Stimulated activated CD4-positive, alpha-beta T cell treated with anti-CD3 and anti-CD28 coated beads, Interleukin-4, amount 100 ng/mL, for 24 hours (primary cell): Measurements from ENCODE around the gene HVCN1.

Source experiments
- DNase-seq: peaks from one replicate; pipeline ENCODE4 v3.0.0-alpha.2; 2020

Gene HVCN1

DNA sequence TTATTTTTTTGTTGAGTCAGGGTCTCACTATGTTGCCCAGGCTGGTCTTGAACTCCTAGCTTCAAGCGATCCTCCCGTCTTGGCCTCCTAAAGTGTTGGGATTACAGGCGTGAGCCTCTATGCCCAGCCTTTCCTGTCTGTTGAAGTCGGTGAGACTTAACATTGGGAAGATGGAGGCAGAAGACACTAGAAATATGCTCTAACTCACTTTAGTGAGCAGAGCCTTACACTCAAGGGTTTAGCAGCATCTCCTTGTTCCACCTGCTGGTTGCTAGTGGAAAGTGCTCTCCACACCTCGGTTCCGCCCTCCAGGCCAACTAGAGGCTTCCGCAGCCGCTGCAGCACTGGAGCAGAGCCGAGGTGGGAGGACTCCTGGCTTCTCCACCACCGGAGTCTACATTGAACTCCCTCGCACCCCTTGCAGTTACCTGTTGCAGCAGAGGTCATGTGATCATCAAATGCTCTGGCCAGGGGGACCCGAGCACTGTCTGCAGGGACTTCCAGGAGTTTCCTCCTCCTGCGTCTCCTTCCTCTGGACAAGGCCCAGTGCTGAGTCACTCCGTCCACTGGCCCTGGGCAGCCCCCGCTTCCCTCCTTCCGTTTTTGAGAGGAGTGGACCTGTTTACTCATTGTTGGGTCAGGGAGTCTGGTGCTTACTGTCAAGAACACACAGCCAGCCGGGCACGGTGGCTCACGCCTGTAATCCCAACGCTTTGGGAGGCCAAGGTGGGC lies 9.4 kb upstream of the HVCN1 start:
- peak; percentile 81 for DNase-seq

DNA sequence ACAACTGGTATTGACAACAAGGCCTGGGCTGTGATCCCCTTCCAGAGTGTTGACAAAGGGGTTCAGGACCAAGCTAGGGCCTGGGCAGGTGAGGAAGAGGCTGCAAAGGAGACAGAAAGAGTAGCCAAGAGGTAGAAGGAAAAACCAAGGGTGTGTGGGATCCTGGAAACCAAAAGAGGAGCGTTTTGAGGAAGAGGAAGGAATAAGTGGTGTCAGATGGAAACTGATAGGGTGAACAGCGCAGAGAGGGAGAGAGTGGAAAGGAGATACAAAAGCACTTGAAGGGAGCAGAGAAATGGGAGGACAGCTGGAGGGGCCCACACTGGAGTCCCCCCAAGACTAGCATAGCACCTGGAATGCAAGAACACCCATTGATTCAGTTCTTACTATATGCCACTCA lies 8.3 kb upstream of the HVCN1 start:
- DNase-seq = no peak

DNA sequence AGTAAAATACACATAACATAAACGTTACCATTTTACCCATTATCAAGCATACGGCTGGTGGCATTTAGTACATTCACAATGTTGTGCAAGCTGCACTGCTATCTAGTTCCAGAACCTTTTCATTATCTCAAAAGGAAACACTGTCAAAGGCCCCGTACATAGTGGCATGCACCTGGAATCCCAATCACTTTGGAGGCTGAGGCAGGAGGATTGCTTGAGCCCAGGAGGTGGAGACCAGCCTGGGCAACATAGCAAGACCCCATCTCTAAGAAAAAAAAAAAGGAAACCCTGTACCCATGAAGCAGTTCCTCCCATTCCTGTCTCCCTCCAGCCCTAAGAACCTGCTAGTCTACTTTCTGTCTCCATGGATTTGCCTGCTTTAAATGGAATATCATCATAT lies 7.4 kb upstream of the HVCN1 start:
- no peak for DNase-seq

DNA sequence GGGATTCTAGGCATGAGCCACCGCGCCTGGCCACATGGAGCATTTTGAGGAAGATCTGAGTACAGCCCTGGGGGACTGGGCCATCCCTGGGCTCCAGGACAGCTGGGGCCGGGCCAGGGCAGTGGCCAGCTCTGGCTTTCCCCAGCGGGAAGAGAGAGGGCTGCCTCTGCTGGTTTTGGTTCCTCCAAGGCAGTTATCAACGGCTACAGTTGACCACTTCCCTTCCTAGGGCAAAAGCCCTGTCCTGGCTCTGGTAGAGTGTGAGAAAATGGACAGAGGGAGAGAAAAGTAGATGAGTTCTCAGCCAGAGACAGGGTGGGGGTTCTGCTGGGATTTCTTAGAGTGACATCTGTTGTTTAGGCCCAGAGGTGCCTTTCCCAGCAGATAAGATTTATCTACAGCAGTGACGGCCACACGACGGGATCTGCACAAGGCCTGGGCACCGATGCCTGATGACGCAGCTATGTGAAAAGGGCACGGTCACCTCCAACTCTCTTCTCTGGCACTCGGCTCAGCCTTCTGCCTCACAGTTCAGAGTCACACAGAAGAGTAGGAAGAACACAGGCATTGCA lies 5.5 kb upstream of the HVCN1 start:
- no peak for DNase-seq

DNA sequence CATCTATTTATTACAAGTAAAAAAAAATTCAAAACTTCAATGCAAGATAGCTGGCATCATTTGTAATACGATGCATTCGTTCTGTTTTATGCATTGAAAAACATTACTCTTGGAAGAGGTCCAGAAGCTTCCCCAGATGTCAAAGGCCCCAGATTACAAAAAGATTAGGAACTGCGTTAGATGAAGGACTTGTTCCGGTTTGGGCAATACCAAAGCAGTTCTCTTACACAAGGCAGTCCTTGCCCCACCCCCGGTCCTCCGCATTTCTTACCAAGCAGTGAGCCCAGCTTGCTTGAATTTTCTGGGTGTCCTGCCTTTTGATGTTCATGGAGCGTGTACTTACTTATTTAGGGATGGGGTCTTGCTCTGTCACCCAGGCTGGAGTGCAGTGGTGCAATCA lies 4.8 kb upstream of the HVCN1 start:
- no peak for DNase-seq

DNA sequence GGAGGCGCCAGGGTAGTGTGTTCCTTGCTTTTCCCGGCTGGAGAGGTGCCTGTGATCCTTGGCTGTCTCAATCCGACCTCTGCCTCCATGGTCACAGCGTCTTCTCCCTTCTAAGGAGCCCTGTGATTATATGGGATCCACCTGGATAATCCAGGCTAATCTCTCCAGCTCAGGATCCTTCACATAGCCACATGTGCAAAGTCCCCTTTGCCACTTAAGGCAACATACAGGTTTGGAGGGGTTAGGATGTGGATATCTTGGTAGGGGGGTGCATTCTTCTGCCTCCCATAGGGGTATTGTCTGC lies 1.2 kb upstream of the HVCN1 start:
- DNase-seq = no peak

DNA sequence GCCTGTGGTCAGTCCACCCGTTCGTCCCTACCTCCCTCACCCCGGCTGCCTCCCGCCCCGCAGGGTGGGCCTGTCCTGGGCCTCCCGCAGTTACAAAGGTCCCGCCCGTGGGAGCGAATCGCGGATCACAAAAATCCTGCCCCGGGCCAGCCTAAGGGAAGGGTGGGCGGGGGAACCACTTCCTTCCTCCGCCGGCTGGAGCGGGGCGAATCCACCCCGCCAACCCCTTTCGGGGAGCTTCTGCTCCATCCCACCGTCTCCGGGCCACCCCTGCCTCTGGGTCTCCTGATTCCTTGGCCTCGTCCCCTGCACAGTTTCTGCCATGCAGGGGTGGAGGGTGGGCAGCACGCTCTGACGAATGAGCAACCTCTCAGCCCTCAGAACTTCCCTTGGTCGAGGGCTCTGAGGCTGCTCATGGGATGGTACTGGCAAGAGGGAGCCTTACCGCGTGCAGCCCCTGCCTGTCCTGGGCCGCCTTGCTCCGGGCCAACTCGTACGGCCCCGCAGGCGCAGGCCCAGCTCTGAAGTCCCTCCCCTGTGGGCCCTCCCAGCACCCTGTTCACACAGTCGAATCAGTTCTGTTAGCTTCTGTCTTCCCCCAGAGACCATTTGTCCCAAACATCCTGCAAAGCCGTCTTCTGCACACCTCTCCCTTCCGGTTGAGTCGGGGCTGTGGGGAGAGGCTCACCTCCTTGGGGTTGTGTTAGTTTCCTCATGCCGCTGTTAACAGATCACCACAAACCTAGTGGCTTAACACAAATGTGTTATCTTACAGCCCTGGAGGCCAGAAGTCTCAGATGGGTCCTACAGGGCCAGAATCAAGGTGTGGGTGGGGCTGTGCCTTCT lies 589 bp upstream of the HVCN1 start:
- peak; percentile 36 for DNase-seq

DNA sequence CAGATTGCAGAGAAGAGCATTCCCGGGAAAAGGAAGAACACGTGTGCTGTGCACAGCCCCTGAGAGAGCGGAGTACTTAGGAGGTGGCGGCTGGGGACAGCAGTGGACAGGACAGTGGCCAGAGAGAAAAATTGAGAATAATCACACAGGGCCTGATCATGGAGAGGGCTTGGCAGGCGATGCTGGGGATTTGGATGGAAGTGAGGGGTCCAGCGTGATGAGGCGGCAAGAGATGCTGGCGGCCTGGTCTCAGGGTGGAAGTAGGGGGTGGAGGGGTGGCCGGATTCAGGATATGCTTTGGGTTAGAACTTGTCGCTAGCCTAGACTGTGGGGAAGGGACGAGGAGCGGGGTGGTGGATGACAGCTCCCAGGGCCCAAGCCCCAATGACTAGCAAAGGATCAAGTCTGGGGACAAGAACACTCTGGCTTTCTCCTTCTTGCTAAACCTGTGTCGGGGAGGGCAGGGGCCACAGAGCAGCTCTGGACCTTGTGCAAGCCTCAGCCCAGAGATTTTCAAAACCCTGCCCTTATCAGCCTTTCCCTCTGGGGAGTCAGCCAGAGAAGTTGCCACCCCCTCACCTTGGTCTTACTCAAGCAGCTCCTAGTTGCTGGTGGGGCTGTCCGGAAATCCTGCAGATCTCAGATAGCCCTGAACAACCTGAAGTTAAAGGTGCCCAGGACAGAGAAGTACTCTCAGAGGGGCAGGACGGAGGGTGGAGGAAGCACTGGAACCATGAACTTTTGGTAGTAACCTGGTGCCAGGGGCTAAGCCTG lies 1.3 kb downstream of the HVCN1 start:
- no peak for DNase-seq

DNA sequence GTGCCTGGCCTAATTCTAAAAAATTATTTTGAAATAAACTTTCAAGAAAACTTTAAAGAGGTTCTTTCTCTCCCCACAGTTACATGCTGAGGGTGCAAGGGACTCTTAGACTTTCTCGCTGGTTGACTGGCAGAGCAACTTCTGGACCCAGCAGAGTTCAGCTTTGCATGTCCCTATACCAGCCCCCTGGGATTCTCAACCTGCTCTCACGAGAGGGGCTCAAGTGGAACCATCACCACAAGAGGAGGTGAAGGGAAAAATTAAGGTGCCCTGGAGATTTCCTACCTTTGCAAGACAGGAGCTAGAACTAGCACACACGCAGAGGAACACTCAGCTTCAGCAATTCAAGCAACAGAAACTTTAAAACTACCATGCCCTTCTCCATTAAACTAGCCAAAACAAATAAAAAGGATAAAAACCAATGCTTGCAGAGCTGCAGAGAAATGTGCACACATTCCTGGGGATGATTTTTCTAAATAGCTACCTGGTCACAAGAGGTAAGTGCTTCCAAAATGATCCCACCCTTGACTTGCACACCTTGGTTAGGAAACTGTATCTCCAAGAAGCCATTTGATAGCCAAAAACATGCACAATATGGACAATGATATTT lies 2.5 kb downstream of the HVCN1 start:
- DNase-seq = no peak

DNA sequence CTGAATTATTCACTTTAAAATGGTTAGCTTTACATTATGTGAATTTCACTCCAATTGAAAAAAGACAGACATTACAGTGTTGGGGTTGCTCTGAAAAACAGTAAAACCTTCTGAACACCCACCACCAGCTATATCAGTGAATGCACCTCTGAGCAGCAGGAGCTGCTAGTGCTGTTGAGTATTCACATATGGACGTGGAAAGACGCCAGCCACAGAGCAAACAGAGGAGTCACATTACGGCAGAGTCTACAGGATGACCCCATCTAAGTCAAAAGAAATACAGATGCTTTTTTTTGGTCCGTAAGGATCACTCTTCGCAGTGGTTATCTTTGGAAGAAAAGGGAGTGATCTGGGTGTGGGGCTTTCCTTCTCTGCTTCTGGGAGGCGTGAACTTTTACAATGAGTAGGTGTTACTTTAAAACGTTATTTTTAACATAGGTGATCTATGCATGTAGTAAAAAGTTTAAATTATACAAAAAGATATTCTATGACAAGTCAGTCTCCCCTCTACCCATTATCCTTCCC lies 4.5 kb downstream of the HVCN1 start:
- no peak for DNase-seq

DNA sequence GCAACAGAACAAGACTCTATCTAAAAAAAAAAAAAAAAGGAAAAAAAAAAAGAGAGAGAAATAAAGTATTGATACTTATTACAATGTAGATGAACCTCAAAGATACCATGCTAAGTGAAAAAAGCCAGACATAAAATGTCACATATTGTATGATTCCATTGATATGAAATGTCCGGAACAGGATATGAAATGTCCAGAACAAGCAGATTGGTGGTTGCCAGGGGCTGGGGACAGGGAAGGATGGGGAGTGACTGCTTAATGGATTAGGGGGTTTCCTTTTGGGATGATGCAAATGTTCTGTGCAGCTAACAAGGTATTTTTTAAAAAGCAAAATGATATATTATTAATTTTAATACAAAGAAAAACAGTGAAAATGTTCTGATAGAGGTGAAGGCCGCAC lies 5.0 kb downstream of the HVCN1 start:
- no peak for DNase-seq

DNA sequence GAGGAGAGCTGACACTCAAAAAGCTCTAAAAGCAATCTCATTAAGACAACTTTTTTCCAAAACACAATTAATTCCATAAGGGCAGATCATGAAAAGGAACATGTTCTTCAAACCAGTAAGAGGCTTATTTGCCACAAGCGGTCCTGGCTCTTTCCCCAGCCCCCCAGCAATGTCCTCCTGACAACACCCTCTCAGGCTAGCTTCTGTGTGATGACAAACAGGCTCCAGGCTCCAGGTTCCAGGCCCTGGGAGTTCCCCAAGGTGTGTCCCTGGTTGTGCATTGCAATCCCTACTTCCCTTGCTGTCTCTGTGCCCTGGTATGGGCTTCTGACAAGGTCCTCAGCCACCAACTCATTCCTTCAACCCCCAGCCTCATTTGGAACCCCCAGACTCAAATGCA lies 8.9 kb downstream of the HVCN1 start:
- DNase-seq = no peak

DNA sequence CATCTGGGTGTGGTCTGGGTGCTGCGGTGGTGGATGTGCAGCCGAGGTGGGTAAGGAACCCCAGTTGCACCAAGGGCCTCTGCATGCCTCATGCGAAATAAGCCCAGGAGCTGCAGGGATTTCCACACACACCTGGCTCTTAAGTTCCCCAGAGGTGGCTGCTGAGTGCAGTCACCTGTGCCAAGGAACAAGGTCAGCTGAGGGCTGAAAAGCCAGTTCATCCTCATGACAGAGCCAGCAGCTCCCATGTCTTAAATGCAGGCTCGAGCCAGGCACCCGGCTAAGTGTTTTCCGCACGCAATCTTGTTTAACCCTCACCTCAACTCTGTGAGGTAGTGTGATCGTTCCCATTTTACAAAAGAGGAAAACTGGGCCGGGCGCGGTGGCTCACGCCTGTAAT lies 9.7 kb downstream of the HVCN1 start:
- DNase-seq = no peak

DNA sequence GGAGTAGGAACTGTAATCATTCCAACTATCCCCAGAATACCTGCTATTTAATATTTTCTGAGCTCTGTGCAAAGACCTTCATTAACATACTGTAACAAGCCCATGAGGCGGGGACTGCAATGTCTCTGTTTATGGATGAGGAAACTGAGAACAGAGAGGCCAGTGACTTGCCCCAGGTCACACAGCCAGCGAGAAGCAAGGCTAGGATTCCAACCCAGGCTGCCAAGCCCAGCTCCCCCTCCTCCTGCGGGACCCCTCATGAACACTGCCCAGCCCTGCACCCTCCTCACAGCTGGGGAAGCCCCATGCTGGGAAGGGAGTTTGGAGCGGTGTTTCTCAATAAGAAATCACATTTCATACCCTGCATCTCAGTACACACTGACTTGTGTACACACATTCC lies 10.9 kb downstream of the HVCN1 start:
- no peak for DNase-seq

DNA sequence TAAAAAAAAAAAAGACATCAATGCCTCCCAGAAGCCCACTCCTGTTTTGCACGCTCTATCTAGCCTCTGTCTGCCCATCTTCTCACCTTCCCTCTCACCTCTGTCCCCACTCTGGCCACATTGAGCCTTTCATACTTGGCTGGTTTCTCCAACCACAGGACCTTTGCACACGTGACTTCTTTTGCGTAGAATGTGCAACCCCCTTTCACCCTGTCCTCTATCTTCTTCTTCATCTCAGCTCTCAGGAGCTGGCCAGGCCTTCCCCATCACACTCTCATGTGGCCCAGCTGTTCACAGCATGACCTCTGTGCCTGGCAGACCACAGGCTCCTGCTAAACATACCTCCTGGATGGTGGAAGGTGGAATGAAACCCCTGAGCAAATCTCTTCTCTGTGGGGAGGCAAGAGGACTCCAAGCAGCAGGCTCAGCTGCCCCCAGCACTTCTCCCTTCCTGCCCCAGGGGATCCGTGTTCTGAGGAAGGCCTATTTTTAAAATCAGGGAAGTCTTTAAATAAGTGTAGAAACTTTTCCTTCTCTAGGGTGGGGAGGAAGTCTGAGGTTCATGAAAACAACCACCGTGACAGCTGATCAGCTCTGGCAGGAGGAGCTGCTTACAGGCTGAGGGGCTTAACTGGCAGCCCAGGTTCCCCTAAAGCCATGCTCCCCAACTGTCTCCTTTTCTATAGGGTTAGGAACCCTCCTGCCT lies 11.6 kb downstream of the HVCN1 start:
- DNase-seq = no peak

DNA sequence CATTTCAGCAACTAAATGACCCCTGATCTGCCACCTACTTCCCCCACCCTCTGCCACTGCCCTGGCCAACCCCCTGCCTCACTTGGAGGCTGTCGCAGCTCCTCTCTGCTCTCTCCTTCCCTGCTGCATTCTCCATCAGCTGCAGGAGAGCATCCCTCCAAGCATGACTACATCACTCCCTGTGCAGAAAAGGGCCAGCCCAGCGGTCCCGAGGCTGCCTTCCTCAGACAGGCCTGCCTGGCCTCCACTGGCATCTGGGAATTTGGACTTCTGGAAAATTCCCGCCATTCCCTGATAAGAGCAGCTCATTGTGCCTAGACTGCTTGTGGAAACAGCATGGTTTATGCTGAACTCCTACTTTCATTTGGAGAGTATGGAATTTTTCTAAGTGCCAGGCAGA lies 12.7 kb downstream of the HVCN1 start:
- DNase-seq = no peak

DNA sequence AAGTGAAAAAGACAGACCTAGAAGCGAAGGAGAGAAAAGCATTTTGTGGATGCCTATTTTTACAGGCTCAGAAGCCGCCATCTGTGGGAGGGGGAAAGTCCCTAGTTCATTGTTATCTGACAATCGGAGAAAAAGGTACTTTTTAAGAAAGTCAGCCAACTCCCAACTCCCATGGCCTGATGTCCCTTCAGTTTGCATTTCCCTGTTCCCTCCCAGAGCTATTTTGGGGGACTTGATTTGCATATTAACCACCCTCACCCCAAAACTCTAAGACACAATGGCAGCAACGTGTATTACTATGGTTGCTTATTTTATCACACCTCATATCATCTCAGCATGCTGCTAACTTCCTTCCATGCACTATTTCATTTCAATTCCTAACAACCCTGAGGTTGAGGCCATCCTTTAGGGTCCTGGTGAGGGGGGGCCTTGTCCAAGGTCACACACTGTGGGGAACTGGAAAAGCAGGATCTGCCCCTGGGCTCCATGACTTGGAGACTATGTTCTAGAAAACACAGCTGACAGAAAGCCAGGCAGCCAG lies 18.7 kb downstream of the HVCN1 start:
- peak; percentile 64 for DNase-seq

DNA sequence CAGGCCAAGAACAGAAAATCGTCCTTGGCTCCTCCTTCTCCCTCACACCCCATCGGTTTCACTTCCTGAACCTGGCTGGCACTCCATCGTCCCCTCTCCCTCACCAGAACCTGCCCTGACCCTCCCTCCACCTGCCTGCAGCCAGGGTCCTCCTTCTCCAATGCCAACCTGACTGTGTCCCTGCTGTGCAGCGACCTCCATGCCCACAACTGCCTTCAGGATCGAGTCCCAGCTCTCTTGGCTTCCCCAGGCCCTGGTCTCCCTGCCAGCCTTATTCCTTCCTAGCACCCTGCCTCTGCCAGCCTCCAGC lies 19.8 kb downstream of the HVCN1 start:
- no peak for DNase-seq

DNA sequence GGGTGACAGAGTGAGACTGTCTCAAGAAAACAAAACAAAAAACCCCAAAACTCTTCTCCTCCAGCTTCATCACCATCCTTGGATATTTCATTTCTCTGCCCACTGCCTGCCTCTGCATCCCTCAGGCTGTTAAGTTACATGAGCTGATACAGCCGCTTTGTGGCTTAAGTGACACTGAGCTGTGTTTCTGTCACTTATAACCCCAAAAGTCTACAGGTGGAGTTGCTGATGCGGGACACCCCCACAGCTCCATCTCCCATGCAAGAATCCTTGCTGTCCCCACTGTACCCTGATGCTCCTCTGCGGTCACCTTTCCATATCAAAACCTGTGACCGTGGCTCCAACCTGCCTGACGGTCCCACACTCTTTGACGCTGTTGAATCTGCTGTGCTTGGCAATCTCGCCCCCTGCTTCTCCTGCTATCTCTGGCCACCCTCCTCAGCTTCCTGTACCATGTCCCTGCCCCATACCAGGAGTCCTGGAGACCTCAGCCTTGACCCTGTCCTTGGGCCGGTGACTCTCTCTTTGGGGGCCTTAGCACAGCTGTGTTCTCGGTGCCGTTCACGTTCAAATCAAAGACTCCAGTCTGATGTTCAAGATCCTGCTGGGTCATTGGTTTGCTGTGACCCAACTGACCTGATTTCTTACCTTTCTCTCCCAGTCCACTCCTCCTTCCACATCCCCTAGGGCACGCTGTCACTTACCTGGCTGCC lies 20.3 kb downstream of the HVCN1 start:
- no peak for DNase-seq

DNA sequence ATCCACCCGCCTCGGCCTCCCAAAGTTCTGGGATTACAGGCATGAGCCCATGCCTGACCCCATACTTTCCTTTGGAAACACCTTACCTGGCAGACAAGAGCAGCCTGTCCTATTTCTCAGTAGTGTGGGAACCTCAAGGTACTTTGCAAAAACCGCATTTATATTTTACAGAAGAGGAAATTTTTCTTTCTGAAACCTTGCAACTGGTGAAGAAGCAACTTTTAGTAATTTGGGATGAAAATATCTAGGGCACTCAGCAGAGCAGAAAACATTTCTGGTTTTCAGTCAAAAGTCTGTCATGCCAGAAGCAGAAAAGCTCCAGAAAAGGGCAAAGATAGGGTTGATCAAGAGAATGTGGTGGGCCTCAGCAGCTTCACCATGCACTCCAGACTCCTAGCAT lies 21.2 kb downstream of the HVCN1 start:
- no peak for DNase-seq

DNA sequence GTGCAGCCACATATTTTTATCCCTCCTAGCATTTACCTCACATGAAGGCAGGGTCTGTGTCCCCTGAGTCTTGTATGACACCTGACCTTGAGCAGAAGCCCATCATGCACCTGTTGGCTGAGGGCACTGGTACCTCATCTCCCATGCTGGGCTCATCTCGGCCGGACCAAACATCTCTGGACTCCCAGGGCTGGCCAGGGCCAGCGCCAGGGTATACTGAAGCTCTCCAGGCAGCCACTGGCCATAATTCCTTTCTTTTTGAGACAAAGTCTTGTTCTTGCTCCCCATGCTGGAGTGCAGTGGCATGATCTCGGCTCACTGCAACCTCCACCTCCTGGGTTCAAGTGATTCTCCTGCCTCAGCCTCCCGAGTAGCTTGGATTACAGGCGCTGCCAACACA lies 22.0 kb downstream of the HVCN1 start:
- no peak for DNase-seq
